Immature natural killer cell (primary cell): ENCODE measurements around the gene FBXW7. TPM values are rescaled to one million over a fixed set of nuclear protein-coding genes. Genes with fewer than 3 reads are reported as not detected.
A peak's percentile ranks its signal among the peaks of the same experiment; 100 is the strongest.

Experiments
- DNase-seq, 3 donors: peaks; one replicate each; pipeline ENCODE4 v3.0.0; 2022; ENCODE audit warnings: mixed read lengths in 1 of 3
- H3K27ac Mint-ChIP-seq, 6 donors: one replicate each; pipeline ENCODE4 v1.8.0; 2020; ENCODE audit warnings: mixed read lengths in 6 of 6, mild to moderate bottlenecking in 5 of 6, inconsistent platforms in 4 of 6, moderate library complexity in 3 of 6
- H3K27me3 Mint-ChIP-seq, 3 donors: one replicate each; pipeline ENCODE4 v1.8.0; 2020 to 2021; ENCODE audit warnings: low read depth in 3 of 3, mild to moderate bottlenecking in 3 of 3, mixed read lengths in 3 of 3, moderate library complexity in 3 of 3, inconsistent platforms in 1 of 3
- H3K36me3 Mint-ChIP-seq, 3 donors: one replicate each; pipeline ENCODE4 v1.8.0; 2020; ENCODE audit warnings: mixed read lengths in 3 of 3, inconsistent platforms in 2 of 3, mild to moderate bottlenecking in 2 of 3
- H3K4me1 Mint-ChIP-seq, 2 donors: one replicate each; pipeline ENCODE4 v1.8.0; 2020; ENCODE audit warnings: inconsistent platforms in 2 of 2, mild to moderate bottlenecking in 2 of 2, mixed read lengths in 2 of 2, moderate library complexity in 1 of 2
- H3K4me3 Mint-ChIP-seq, 5 donors: one replicate each; pipeline ENCODE4 v1.8.0; 2020; ENCODE audit warnings: mild to moderate bottlenecking in 5 of 5, mixed read lengths in 5 of 5, inconsistent platforms in 3 of 5, moderate library complexity in 3 of 5
- H3K9me3 Mint-ChIP-seq, 6 donors: one replicate each; pipeline ENCODE4 v1.8.0; 2020; ENCODE audit warnings: mild to moderate bottlenecking in 6 of 6, mixed read lengths in 6 of 6, inconsistent platforms in 4 of 6, moderate library complexity in 3 of 6
- polyA plus RNA-seq, 3 donors: library from polyadenylated mRNA; unstranded; fragments of 300-500 nt; fragmentation: Illumina TruSeq; gene quantifications; one replicate each; pipeline ENCODE4 v1.2.3, GENCODE V29; 2021

The FBXW7 gene
- polyA plus RNA-seq, 3 donors from 2014 or later = 22.3 to 70.1 (median 59.4) TPM

- H3K27ac Mint-ChIP-seq = no peak overlapping the region
- no peaks in the 10 kb centered on the region for H3K36me3 Mint-ChIP-seq
- H3K9me3 Mint-ChIP-seq = no peaks in the 10 kb centered on the region
- H3K4me3 Mint-ChIP-seq = no peak overlapping the region
- peaks cover 33 to 68% of the 10 kb centered on the region in 2 donors for H3K4me1 Mint-ChIP-seq
- H3K27me3 Mint-ChIP-seq = peaks cover 0 to 3% (median 2%) of the 10 kb centered on the region in 3 donors
- DNase-seq = no peak
These were observed 118.2 kb downstream of the FBXW7 start for GRCh38 chr4:152417673-152418072.

- Mint-ChIP-seq H3K4me1 (peaks cover 33 to 52% of the 10 kb centered on the region in 2 donors), H3K9me3 (no peaks in the 10 kb centered on the region), H3K27ac (no peak overlapping the region), H3K4me3 (no peak overlapping the region), H3K36me3 (no peaks in the 10 kb centered on the region), H3K27me3 (peaks cover 0 to 3% (median 2%) of the 10 kb centered on the region in 3 donors)
- DNase-seq = no peak
These were observed 119.9 kb downstream of the FBXW7 start for GRCh38 chr4:152415980-152416379.

- Mint-ChIP-seq H3K4me3 (no peak overlapping the region), H3K4me1 (peaks cover 7 to 17% of the 10 kb centered on the region in 2 donors), H3K9me3 (no peaks in the 10 kb centered on the region), H3K27ac (peak overlapping the region in 1 of 6 donors; percentile 16), H3K27me3 (no peaks in the 10 kb centered on the region), H3K36me3 (peaks cover 0 to 4% (median 0%) of the 10 kb centered on the region in 3 donors)
- peak in 2 of 3 donors; percentile 21 to 28 for DNase-seq
These were observed 127.2 kb downstream of the FBXW7 start for GRCh38 chr4:152408514-152409327.

- H3K27ac Mint-ChIP-seq = peak overlapping the region in 2 of 6 donors; percentile 12 to 36
- peaks cover 0 to 6% (median 4%) of the 10 kb centered on the region in 3 donors for H3K36me3 Mint-ChIP-seq
- no peak for DNase-seq
- no peak overlapping the region for H3K4me3 Mint-ChIP-seq
- peaks cover 34 to 54% of the 10 kb centered on the region in 2 donors for H3K4me1 Mint-ChIP-seq
- H3K27me3 Mint-ChIP-seq = no peaks in the 10 kb centered on the region
- no peaks in the 10 kb centered on the region for H3K9me3 Mint-ChIP-seq
These were observed 134.5 kb downstream of the FBXW7 start for GRCh38 chr4:152401424-152401823.

- Mint-ChIP-seq H3K27ac (peak overlapping the region in 3 of 6 donors; percentile 45 to 48 (median 46)), H3K27me3 (no peaks in the 10 kb centered on the region), H3K4me1 (peaks cover 36 to 68% of the 10 kb centered on the region in 2 donors), H3K4me3 (peak overlapping the region; percentile 1 to 54 (median 44)), H3K9me3 (no peaks in the 10 kb centered on the region), H3K36me3 (peaks cover 0 to 6% (median 4%) of the 10 kb centered on the region in 3 donors)
- DNase-seq = no peak
These were observed 136.6 kb downstream of the FBXW7 start for GRCh38 chr4:152399246-152399645.

- H3K27ac Mint-ChIP-seq = no peak overlapping the region
- H3K9me3 Mint-ChIP-seq = no peaks in the 10 kb centered on the region
- H3K27me3 Mint-ChIP-seq = no peaks in the 10 kb centered on the region
- H3K4me1 Mint-ChIP-seq = peaks cover 36 to 70% of the 10 kb centered on the region in 2 donors
- no peak overlapping the region for H3K4me3 Mint-ChIP-seq
- no peak for DNase-seq
- H3K36me3 Mint-ChIP-seq = peaks cover 0 to 4% (median 0%) of the 10 kb centered on the region in 3 donors
These were observed 137.8 kb downstream of the FBXW7 start for GRCh38 chr4:152398060-152398459.

GRCh38 chr4:152394791-152395190 lies 141.1 kb downstream of the FBXW7 start:
- peaks cover 23 to 59% of the 10 kb centered on the region in 2 donors for H3K4me1 Mint-ChIP-seq
- peaks cover 0 to 6% (median 0%) of the 10 kb centered on the region in 3 donors for H3K36me3 Mint-ChIP-seq
- no peaks in the 10 kb centered on the region for H3K9me3 Mint-ChIP-seq
- H3K4me3 Mint-ChIP-seq = no peak overlapping the region
- H3K27ac Mint-ChIP-seq = no peak overlapping the region
- no peak for DNase-seq
- H3K27me3 Mint-ChIP-seq = no peaks in the 10 kb centered on the region

GRCh38 chr4:152392079-152392478 lies 143.8 kb downstream of the FBXW7 start:
- Mint-ChIP-seq H3K4me3 (no peak overlapping the region), H3K9me3 (no peaks in the 10 kb centered on the region), H3K27ac (no peak overlapping the region), H3K27me3 (no peaks in the 10 kb centered on the region), H3K4me1 (peaks cover 15 to 50% of the 10 kb centered on the region in 2 donors), H3K36me3 (peaks cover 0 to 6% (median 3%) of the 10 kb centered on the region in 3 donors)
- DNase-seq = no peak

GRCh38 chr4:152390216-152390615 lies 145.7 kb downstream of the FBXW7 start:
- Mint-ChIP-seq H3K27me3 (no peaks in the 10 kb centered on the region), H3K4me1 (peaks cover 12 to 44% of the 10 kb centered on the region in 2 donors), H3K4me3 (no peak overlapping the region), H3K36me3 (peaks cover 0 to 6% (median 3%) of the 10 kb centered on the region in 3 donors), H3K27ac (no peak overlapping the region), H3K9me3 (no peaks in the 10 kb centered on the region)
- no peak for DNase-seq

- Mint-ChIP-seq H3K36me3 (peaks cover 0 to 6% (median 3%) of the 10 kb centered on the region in 3 donors), H3K4me3 (no peak overlapping the region), H3K27ac (no peak overlapping the region), H3K4me1 (peaks cover 10 to 37% of the 10 kb centered on the region in 2 donors), H3K27me3 (no peaks in the 10 kb centered on the region), H3K9me3 (no peaks in the 10 kb centered on the region)
- no peak for DNase-seq
These were observed 146.5 kb downstream of the FBXW7 start for GRCh38 chr4:152389359-152389758.

GRCh38 chr4:152385551-152385950 lies 150.3 kb downstream of the FBXW7 start:
- peaks cover 0 to 3% (median 0%) of the 10 kb centered on the region in 3 donors for H3K36me3 Mint-ChIP-seq
- H3K9me3 Mint-ChIP-seq = no peaks in the 10 kb centered on the region
- no peak for DNase-seq
- H3K27me3 Mint-ChIP-seq = no peaks in the 10 kb centered on the region
- H3K4me1 Mint-ChIP-seq = peaks cover 22 to 50% of the 10 kb centered on the region in 2 donors
- no peak overlapping the region for H3K4me3 Mint-ChIP-seq
- H3K27ac Mint-ChIP-seq = no peak overlapping the region

GRCh38 chr4:152382057-152382785 lies 153.7 kb downstream of the FBXW7 start:
- H3K36me3 Mint-ChIP-seq = no peaks in the 10 kb centered on the region
- H3K9me3 Mint-ChIP-seq = no peaks in the 10 kb centered on the region
- H3K4me1 Mint-ChIP-seq = peaks cover 15 to 37% of the 10 kb centered on the region in 2 donors
- DNase-seq = no peak
- no peaks in the 10 kb centered on the region for H3K27me3 Mint-ChIP-seq
- peak overlapping the region; percentile 67 to 79 (median 71) for H3K4me3 Mint-ChIP-seq
- peak overlapping the region; percentile 50 to 91 (median 87) for H3K27ac Mint-ChIP-seq

GRCh38 chr4:152380919-152381318 lies 155.0 kb downstream of the FBXW7 start:
- Mint-ChIP-seq H3K9me3 (no peaks in the 10 kb centered on the region), H3K27ac (no peak overlapping the region), H3K27me3 (no peaks in the 10 kb centered on the region), H3K4me1 (peaks cover 14 to 32% of the 10 kb centered on the region in 2 donors), H3K36me3 (no peaks in the 10 kb centered on the region), H3K4me3 (no peak overlapping the region)
- no peak for DNase-seq

- H3K4me1 Mint-ChIP-seq = peaks cover 14 to 32% of the 10 kb centered on the region in 2 donors
- H3K36me3 Mint-ChIP-seq = no peaks in the 10 kb centered on the region
- no peaks in the 10 kb centered on the region for H3K9me3 Mint-ChIP-seq
- H3K27ac Mint-ChIP-seq = no peak overlapping the region
- H3K27me3 Mint-ChIP-seq = no peaks in the 10 kb centered on the region
- no peak for DNase-seq
- no peak overlapping the region for H3K4me3 Mint-ChIP-seq
These were observed 155.7 kb downstream of the FBXW7 start for GRCh38 chr4:152380185-152380584.
